PFSK-1 (cell line): Measurements from ENCODE around the gene TMPRSS7.

ENCODE experiments used
- POLR2AphosphoS5 ChIP-seq: IDR thresholded peaks from 2 replicates; pipeline ENCODE4 v1.6.1; 2012; ENCODE audit warnings: low read depth, mild to moderate bottlenecking, control low read depth, low read length, moderate library complexity
- SIN3A ChIP-seq: IDR thresholded peaks from 2 replicates; pipeline ENCODE4 v1.6.1; 2012; ENCODE audit warnings: mild to moderate bottlenecking, low read length, moderate library complexity, borderline replicate concordance; ENCODE audit not compliant: insufficient read depth

GRCh38 chr3:112101916-112102315 is 67.4 kb downstream of the TMPRSS7 start:
- TF ChIP-seq SIN3A (no peak), POLR2AphosphoS5 (no peak)
